Fibroblast of skin of left quadriceps (primary cell): ENCODE measurements around the gene AGRP.
A peak's percentile ranks its signal among the peaks of the same experiment; 100 is the strongest.
"Not testable (repeated sequence)": the region's sequence is repeated elsewhere in the genome, so short reads cannot be mapped to it uniquely, and the experiment has no call there.

Experiments used
- DNase-seq, 2 experiments: peaks; one replicate each; pipeline ENCODE4 v3.0.0-alpha.2; 2013; ENCODE audit warnings: low read depth in 2 of 2

Gene AGRP

DNA sequence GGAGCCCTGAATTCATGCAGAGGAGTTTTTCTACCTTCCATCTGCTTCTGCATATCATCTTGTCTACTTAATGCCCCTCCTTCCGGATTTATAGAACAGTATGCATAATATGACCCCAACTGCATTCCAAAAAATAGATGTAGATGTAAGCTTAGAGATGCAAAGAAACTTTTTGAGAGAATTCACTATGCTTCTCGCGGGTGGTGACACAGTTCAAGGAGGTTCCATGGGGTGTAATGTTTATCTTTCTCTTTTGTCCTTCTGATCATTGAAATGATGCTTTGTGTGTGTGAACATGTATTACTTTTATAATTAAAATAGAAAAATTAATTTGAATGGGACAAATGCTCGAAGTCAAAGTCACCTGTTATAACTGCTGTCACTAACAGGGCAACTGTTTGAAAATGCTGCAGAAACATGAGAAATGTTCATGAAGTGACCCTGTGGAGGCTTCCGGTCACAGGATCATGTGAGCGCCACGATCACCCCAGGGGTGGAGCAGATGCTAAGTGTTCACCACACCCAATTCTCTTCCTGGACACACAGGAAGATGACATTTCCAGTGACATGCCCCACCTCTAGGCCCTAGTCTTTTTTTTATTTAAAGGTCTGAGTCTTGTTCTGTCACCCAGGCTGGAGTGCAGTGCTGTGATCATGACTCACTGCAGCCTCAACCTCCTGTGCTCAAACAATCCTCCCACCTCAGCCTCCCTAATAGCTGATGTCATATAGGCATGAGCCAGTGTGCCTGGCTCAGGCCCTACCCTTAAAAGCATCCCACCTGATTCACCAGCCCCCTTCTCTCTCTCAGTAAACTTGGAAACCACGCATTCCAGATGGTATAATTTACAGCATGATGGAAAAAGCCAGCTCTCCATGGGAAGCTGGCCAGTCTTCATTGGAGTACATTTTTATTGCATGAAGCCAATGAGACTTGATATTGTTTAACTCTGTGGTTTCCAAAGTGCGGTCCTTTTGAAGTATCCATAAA, 21.0 kb upstream of the AGRP start:
- no peak for DNase-seq

- DNase-seq: no peak
These were observed 15.8 kb upstream of the AGRP start for GRCh38 chr16:67499106-67499505.

GRCh38 chr16:67490335-67491096, 7.2 kb upstream of the AGRP start:
- DNase-seq: no peak

DNA sequence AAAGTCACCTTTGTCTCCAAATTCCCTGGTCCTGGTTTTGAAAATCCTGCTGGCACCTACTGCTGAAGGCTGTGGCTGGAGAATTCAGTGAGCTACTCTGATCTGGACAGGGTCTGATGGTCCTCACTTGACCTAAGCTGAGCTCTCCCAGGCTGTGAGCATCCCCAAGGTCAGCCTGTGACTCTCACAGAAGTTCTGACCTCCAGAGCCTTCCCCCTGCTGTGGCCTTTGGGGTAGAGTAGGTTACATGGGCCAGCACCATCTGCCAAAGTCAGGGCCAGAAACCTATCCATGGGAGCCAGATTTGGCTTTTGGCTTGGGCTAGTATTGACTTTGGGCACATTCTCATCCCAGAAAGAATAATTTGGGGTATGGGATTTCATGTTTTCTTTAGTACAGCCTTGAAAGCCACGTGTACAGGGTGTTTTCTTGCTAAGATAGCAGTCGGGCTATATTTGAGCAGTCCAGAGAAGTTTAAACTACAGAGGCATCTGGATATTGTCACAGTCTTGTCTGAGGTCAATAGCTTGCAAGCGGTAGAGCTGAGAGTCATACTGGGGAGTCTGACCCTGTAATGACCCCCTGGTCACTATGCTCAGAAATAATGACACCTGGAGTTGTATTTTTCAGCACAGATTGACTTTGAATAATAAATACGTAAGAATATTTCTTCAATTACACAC, 6.2 kb upstream of the AGRP start:
- no peak for DNase-seq

DNA sequence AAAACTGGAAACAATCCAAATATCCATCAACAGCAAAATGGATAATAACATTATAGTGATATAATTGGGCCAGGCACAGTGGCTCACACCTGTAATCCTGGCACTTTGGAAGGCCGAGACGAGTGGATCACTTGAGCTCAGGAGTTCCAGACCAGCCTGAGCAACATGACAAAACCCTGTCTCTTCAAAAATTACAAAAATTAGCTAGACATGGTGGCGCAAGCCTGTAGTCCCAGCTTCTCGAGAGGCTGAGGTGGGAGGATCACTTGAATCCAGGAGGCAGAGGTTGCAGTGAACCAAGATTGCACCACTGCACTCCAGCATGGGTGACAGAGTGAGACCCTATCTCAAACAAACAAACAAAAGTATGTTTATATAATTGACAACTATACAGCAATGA, 4.2 kb upstream of the AGRP start:
- DNase-seq: not testable (repeated sequence)

DNA sequence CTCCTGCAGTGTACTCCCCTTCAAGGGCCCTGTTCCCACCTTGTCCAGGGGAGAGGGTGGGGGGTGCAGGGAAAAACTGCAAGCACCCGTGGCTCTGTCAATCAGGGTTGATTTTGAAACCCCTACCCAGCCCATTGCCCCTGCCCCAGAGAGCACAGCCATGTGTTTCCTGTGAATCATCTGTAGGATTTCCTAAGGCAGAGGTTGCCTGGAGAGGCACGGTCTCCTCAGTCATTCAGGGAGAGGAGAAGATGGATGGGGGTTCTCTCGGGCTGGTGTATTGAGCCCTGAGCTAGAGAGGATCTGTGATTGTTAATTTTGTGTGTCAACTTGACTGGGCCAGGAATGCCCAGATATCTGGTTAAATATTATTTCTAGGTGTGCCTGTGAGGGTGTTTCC, 3.5 kb upstream of the AGRP start:
- DNase-seq: no peak

DNA sequence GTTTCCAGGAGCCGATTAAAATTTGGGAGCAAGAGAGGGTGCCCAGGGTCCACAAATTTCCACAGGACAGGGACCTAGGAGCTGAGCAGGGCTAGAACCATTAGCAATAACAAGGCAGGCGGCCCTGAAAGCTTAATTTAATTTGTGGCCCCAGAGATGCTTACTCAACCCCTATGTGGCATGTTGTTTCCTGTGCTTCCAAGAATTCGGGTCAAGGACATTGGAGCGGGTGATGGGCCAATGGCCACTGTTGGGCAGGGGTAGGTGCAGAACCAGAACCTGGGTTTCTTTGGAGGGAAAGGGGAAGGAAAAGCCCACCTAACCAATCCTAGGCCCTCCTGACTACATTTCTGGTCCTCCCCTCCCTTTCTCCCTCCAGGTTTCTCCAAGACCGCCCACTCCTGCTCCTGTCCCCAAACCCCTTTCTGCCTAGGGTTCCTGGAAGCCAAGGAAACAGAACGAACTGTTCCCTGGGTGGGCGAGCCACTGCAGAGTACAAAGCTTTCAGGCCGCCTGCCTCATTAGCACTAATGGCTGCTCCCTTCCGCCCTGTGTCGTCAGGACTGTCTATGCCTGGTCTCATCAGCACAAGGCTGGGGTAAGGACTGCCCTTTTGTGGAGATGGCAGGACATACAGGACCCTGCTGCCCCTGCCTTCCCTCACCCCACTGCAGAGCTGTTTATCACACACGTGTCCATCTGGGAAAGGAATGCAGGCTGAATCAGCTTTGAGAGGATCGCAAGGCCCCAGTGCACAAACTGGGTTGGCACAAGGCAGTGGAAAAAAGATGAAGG, 581 bp upstream of the AGRP start:
- no peak for DNase-seq

DNA sequence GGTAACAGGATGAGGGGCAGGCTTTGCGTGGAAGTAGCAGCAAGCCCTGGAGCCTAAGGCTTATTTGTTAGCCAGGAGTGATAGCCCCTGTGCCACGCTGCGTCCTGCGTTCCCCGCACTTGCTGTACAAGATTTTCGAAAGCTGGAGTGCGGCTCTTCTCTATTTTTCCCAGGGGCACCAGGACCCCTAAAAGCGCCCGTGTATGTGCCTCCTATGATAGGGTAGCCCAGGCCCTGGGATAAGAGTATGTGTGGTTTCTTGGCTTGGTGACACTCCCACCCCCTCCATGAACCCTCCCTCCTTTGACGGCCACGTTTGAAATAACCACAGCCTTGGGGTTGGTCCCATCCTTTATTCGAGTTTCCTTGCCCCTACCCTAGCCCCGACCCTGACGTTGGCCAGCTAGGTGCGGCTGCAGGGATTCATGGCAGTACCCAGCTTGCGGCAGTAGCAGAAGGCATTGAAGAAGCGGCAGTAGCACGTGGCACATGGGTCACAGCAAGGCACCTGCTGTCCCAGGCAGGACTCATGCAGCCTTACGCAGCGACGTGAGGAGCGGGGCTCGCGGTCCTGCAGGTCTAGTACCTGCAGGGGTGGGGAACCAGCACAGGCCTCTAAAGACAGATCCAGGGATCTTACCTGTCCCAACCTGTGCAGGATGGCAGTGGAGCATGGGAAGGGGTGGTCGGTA, 968 bp downstream of the AGRP start:
- no peak for DNase-seq

- no peak for DNase-seq
These were observed 1.6 kb downstream of the AGRP start for GRCh38 chr16:67481561-67482232.

- DNase-seq: peak; percentile 91
These were observed 2.4 kb downstream of the AGRP start, which contains the start of gene ATP6V0D1 for GRCh38 chr16:67480833-67481560. Gene ATP6V0D1, minus strand, starts transcription at chr16:67481157. Its CDS starts 71 bp downstream, at chr16:67481086.

GRCh38 chr16:67477960-67478554, 5.3 kb downstream of the AGRP start:
- no peak for DNase-seq

DNA sequence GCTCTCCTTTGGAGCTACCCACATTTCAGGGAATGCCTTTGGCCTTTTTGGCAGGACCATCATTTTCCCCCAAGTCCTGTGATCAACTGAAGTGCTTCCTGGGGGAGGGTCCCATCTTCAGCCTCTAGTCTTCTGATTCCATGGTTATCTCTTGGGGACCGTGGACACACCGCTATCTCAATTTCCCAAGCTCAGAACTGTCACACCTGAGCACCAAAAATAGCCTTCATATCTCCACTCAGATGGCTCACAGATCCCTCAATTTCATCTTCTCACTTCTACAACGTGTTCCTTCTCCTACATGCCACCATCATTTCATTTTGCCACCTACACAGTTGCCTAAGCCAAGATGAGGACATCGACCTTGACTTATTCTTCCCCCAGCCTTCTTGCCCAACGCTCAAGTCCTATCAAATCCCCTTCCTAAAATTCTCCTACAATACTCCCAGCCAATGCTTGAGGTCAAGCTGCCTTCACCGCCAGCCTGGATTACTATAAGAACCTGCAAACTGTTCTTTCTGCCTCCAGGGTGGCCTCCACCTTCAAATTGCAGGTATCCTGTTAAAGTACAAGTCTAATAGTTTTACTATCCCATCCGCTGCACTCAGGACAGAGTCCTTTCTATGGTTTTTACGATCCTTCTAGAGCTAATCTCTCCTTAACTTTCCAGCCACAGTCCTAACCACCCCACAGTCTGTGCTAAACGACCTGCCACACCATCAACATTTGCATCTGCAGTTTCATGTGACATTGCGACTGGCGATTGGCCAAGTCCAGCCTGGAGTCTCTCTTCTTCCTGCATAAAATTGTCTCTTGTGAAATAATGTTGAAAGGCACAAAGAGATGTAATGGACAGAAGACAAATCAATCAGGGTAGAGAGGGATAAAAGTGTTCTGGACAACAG, 8.5 kb downstream of the AGRP start:
- no peak for DNase-seq

GRCh38 chr16:67471758-67472384, 11.5 kb downstream of the AGRP start:
- DNase-seq: no peak

GRCh38 chr16:67470359-67470758, 13.0 kb downstream of the AGRP start:
- DNase-seq: no peak

DNA sequence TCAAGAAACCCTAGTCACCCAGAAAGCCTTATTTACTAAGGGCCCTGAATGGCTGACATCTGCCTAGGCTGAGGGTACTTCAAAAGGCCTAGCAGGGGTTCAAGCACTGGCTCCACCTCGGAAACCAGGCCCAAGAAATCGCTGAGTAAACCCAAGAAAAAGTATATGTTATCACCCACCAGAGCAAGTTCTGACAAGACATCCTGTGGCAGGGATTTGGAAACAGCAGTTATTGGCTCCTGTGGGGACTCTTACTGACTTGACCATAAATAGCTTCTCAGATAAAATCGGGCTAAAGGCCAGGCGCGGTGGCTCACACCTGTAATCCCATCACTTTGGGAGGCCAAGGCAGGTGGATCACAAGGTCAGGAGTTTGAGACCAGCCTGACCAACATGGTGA, 14.6 kb downstream of the AGRP start:
- no peak for DNase-seq

GRCh38 chr16:67466581-67466980, 16.8 kb downstream of the AGRP start:
- no peak for DNase-seq

- no peak for DNase-seq
These were observed 18.8 kb downstream of the AGRP start for GRCh38 chr16:67464565-67464964.
